Posterior vena cava (tissue), 2 donors: ENCODE measurements around the gene BCAS1. TPM values are rescaled to one million over a fixed set of nuclear protein-coding genes. Genes with fewer than 3 reads are reported as not detected.

Experiments used
- DNase-seq: peaks from one replicate; pipeline ENCODE4 v3.0.0-alpha.2; 2020; ENCODE audit warnings: low spot score
- intact Hi-C, 2 donors: fragments of 100-400 bp; cut with DNase I; formaldehyde crosslinking; loops; one replicate each; pipeline versions ENCODE4 v1.14.1 to v1.14.2; 2022 to 2023
- total RNA-seq, 2 donors: library from RNA; stranded (reverse); fragmentation: NEBNext Ultra II Directional; extraction: Animal tissue kit (Norgen Biotek cat#: 25700); gene quantifications; one replicate each; pipeline ENCODE4 v1.2.1, GENCODE V29; 2021
- donor health status: DM: yes; HTN: yes; CAD: no.
- donor health status: DM: yes; HTN: yes; CAD: no.

The BCAS1 gene
- total RNA-seq, 2 donors from 2014 or later: 0.86 to 1.8 TPM

DNA sequence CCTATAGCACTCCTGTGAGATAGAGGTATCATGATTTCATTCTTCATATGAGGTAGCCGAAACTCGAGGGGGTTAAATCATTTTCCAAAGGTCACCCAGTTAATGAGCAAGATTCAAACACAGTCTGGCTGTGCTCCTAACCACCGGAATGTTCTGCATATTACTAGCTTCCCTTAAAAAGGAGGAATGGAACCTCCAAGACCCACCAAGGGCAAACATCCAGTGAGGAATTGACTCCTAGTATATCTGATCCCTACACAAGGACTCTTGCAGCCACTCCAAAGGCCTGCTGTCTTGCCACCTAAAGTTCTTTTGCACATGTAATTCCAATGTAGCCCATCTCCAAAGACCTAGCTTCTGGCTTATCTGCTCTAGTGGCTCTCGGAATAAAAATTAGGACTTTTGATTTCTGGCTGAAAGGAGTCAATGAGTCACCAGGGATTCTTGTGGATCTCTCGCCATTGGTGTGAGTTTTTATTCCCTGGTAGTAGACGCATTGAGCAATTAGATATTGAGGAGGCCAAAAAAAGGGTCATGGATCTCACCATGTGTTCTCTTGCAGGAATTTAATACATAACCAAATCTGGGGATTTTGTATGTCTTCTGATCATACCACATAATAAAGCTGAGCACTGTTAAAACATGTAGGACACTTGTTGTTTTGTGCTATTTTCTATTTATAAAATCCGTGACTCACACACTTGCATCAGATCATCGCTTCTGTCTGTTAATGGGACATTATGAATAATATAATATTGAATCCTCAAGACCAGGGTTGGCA lies 9.1 kb downstream of the BCAS1 start:
- intact Hi-C loops: no loop called here
- DNase-seq: no peak

- DNase-seq: no peak
- intact Hi-C loops: loop anchor here in 1 of 2 donors (10.0 kb wide), 1 partner anchor 485 kb away; no protein-coding TSS in a partner anchor
These were observed 10.6 kb downstream of the BCAS1 start for GRCh38 chr20:54059691-54060364.

DNA sequence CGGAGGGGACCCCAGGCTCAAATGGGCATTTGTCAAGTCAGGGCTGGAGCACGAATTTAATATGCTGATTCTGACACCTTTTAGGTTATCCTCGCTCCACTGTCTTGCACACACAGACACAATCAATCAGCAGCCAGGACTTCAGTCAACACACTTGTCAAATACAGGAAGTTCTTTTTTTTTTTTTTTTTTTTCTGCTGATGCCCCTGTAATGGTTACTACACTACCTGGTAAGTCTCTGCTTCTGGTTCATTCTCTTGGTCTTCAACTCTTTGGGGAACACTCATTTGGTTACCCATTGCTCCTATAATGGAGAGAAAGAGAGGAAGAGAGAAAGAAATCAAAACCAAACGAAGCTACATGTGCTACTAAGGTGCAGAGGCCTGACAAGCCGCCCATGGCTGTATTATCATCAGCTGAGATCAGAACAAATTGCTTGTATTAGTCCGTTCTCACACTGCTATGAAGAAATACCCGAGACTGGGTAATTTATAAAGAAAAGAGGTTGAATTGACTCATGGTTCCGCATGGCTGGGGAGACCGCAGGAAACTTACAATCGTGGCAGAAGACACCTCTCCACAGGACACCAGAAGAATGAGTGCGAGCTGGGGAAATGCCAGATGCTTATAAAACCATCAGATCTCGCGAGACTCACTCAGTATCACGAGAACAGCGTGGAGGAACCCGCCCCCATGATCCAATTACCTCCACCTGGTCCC lies 11.8 kb downstream of the BCAS1 start:
- intact Hi-C loops: loop anchor here in 1 of 2 donors (10.0 kb wide), 1 partner anchor 484 kb away; no protein-coding TSS in a partner anchor
- DNase-seq: no peak

DNA sequence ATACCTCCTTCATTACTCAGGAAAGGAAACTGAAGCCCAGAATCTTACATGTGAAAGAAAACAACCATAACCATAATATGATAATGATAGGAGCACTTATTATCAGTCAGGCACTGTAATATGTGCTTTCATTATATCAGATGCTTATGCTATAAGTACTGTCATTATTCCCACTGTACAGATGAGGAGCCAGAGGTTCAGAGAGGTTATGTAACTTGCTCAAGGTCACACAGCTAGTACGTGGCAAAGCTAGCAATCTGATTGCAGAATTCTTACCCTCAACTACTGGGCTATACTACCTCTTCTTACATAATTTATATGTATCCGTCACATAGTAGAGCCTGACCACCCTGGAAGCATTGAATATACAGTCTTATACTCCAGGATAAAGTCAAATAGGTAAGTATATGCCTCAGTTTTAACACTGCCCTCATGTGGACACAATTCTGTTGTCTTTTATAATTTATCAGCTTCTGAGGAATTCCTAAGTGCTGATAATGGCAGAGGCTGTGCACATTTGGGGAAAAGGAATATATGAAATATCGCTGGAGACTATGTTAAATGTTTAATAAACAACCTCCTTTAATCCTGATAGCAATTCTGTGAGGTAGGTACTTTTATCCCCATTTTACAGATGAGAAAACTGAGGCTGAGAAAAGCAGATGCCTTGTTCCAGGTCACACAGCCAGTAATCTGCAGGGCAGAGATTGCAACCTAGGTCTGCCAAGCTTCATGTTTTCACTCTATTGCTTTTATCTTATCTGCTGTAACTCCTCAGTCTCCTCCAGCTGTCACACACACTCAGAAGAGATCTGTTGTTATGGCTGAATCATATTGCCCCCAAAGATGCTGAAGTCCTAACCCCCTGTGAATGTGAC lies 13.4 kb downstream of the BCAS1 start:
- intact Hi-C loops: loop anchor here in 1 of 2 donors (10.0 kb wide), 1 partner anchor 482 kb away; no protein-coding TSS in a partner anchor

DNA sequence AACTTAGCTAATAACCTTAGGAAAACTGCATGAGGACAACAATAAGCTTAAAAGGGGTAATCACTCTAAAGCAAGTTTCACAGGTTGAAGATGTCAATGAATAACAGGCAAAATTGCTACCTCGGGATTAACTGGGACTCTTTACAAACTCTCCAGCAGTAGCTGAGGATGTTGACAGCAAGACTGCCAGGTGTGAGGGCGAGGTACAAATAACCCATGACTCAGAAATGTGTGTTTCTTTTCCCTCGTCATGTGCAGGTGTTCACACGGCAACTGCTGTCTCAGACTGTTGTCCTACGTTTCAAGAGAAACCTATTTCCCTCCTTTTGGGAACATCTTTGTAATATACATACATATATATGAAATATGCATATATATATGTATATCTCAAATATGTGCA lies 15.9 kb downstream of the BCAS1 start:
- intact Hi-C loops: loop anchor here in 1 of 2 donors (10.0 kb wide), 1 partner anchor 480 kb away; no protein-coding TSS in a partner anchor

More for the DNA sequence above, 13.4 kb downstream of the BCAS1 start:
- no peak for DNase-seq

GRCh38 chr20:54051068-54051467 lies 19.3 kb downstream of the BCAS1 start:
- DNase-seq: no peak
- intact Hi-C loops: loop anchor here in 1 of 2 donors (10.0 kb wide), 1 partner anchor 476 kb away; no protein-coding TSS in a partner anchor

More for the DNA sequence above, 15.9 kb downstream of the BCAS1 start:
- no peak for DNase-seq

DNA sequence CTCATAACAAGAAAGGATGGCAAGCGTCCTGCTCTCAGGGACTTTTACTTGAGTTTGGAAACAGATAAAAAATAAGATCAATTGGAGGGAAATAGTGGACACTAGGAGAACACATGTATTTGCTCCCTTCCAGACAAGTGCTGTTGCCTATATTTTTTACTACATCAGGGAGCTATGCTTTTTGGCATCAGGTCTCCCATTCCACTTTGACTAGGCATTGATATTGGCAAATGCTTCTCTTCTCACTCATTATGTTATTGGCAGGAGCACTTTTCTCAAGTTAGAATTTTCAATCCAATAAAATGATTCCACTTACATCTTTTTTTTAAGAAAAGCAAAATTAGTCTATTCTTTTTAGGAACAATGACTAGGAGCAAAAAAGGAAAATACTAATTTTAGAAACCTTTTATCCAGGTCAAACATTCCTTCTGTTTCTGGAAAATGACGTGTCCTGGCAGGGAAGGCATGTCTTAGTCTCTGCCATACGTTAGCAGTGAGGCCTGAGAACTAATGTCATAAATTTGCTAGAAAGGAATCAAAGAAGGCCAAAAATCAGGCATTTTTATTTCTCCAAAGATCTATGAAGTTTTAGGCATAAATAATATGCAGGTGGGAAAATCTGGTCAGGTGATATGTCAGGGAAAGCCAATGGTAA lies 21.4 kb downstream of the BCAS1 start:
- DNase-seq: no peak
- intact Hi-C loops: no loop called here

DNA sequence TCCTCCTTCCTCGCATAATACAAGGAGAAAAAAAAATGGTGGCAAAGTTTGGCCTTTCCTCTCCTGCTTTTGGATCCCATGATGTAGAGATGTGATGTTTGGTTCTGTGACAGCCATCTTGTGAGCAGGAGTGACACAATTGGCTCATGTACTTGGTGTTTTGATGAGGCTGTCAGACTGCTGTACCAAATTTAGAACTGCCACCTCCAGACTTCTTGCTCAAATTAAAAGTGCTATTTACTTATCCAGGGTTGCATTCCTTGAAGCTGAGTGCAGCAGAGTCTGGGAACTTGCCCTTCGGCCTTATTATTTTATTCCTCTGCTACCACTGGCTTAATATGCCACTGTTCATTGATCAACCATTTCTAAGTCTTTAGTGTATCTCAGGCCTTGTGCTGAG lies 21.9 kb downstream of the BCAS1 start:
- no peak for DNase-seq
- intact Hi-C loops: no loop called here

DNA sequence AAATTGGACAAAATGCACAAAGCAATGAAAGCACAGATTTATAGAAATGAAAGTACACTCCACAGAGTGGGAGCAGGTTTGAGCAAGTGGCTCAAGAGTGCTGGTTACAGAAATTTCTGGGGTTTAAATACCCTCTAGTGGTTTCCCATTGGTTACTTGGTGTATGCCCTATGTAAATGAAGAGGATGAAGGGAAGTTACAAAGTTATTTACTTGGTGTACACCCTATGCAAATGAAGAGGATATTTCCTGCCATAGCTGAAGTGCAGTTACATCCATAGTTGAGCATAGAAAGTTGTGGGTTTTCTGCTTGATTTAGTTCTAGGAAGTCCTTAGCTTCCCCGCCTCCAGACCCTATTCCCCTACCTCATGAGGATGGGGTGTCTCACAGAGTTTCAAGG lies 22.7 kb downstream of the BCAS1 start:
- intact Hi-C loops: no loop called here
- no peak for DNase-seq

DNA sequence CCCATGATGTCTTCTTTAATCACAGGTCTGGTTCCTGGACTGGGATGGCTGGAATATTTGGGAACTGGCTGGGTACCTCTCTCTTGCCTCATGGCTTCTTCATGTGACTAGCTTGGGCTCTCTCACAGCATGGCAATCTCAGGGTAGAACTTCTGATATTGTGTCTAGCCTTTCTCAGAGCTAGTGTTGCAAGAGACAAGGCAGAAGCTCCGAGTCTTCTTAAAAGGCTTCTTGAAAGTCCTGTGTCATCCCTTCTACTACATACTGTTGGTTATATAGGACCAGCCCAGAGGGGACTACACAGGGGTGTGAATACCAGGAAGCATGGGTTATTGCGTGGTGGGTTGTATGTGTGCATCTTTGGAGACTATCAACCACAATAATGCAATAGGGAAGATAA lies 23.3 kb downstream of the BCAS1 start:
- DNase-seq: no peak
- intact Hi-C loops: no loop called here

DNA sequence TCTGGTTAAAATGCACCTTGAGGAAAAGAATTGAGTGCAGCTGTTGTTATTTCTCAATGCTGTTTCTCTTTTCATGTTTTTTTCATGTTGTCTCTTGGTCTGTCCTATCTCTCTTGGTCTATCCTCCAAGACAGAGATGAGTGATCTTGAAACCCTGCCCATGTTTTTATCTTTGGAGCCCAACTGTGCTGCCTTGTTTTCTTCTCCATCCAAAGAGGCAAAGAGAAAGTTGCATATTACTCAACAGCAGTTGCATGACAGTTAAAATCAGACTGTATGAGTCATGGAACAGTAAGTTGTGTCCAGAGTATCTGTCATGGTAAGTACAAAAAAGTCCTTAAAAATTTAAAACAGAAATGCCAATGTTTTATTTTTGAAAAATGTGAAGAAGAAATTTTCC lies 26.2 kb downstream of the BCAS1 start:
- intact Hi-C loops: no loop called here
- DNase-seq: no peak

DNA sequence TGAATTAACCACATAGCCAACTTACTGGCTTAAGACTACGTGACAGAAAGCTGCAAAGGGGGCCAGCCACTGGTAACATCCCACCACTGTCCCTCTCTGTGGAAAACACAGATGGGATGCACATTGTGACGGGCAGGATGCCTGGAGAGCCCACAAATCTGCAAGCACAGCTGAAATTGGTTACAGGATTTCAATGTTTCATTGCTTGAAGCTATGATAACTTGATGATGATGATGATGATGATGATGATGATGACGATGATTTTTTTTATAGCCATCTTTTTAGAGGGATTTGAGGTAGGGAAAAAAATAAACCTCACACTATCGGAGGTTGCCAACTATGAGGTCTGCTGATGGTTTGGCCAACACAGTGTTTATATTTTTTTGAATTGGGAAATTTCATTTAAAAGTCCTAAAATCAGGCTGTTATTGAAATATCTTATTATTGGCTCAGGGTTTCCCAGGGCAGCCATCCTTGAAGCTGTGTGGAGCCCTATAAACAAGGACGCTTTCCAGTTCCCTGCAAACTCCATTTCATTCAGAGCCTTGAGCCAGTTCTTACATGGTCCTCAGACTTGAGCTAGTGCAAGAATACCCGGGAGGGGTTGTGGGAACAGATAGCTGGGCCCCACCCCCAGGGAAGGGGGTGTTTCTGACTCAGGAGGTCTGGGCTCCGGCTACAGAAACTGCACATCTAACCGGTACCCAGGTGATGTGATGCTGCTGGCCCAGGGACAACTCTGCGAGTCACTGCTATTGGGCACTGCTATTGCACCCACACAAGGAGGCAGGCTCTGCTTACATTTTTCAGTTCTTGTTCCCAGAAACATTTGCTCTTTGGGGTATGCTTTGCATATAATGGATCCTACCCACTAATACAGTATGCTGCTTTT lies 27.1 kb downstream of the BCAS1 start:
- intact Hi-C loops: no loop called here
- no peak for DNase-seq

DNA sequence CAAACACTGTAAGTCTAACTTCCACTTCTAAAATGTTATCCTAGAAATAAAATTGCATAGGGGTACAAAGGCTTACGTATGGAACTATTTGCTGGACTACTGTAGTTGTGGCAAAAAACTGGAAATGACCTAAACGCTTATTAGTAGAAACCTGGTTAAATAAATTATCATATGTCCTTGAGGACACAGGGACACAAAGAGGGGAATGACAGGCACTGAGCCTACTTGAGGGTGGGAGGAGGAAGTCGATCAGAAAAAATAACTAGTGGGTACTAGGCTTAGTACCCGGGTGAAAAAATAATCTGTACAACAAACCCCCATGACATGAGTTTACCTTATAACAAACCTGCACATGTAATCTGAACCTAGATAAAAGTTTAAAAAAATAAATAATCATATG lies 28.4 kb downstream of the BCAS1 start:
- DNase-seq: no peak
- intact Hi-C loops: no loop called here

GRCh38 chr20:54041336-54041735 lies 29.1 kb downstream of the BCAS1 start:
- intact Hi-C loops: no loop called here
- DNase-seq: no peak

DNA sequence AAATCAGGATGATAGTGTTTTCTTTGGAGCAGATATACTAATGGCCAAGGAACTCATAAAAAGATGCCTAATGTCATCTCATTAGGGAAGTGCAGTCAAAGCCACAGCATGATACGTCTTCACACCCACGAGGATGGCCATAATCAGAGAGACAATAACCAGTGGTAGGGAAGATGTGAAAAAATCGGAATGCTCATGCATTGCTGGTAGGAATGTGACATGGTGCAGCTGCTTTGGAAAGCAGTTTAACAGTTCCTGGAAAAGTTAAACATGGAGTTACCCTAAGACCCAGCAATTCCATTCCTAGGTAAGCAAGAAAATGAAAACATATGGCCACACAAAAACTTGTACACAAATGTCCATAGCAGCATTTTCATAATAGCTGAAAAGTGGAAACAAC lies 29.9 kb downstream of the BCAS1 start:
- intact Hi-C loops: no loop called here
- DNase-seq: no peak

- intact Hi-C loops: no loop called here
- DNase-seq: no peak
These were observed 31.4 kb downstream of the BCAS1 start for GRCh38 chr20:54038961-54039360.

GRCh38 chr20:54037525-54037924 lies 32.9 kb downstream of the BCAS1 start:
- intact Hi-C loops: no loop called here
- no peak for DNase-seq

- intact Hi-C loops: no loop called here
- no peak for DNase-seq
These were observed 40.8 kb downstream of the BCAS1 start for GRCh38 chr20:54029643-54030042.
